Lower leg skin (tissue), 4 donors: ENCODE data around the gene PROM1. TPM values are rescaled to one million over a fixed set of nuclear protein-coding genes. Genes with fewer than 3 reads are reported as not detected.

Source experiments
- DNase-seq, 2 donors: peaks; one replicate each; pipeline ENCODE4 v3.0.0-alpha.2; 2019; ENCODE audit warnings: low spot score in 2 of 2
- H3K4me3 ChIP-seq: fragments of 200-600 bp; sonication (generic); 2 replicates; pipeline ENCODE4 v1.5.1; 2017; ENCODE audit warnings: mild to moderate bottlenecking, low read depth; ENCODE audit not compliant: poor library complexity, severe bottlenecking
- POLR2A ChIP-seq, 2 donors: fragments of 450-650 bp; IDR thresholded peaks; one replicate each; pipeline ENCODE4 v1.6.1; 2016 to 2017; ENCODE audit warnings: antibody characterized with exemption in 2 of 2, mild to moderate bottlenecking in 1 of 2, moderate library complexity in 1 of 2
- WGBS, 2 donors: methylation state at CpG; one replicate each; pipeline ENCODE4 v1.1.5; 2018; 5-methylcytosine and 5-hydroxymethylcytosine counted together
- intact Hi-C: fragments of 100-400 bp; cut with DNase I; formaldehyde crosslinking; loops from one replicate; pipeline ENCODE4 v1.15.0; 2023; ENCODE audit warnings: low total_unique reads
- total RNA-seq, 4 donors: library from RNA; depleted of rRNA; stranded (reverse); fragments of >200 nt; gene quantifications; one replicate each; pipeline ENCODE4 v1.1.0, GENCODE V29; 2016
- TF ChIP-seq, protein P1 (sequence below), 3 donors: fragments of 450-650 bp; IDR thresholded peaks; one replicate each; pipeline ENCODE4 v1.5.1; 2016; ENCODE audit warnings: antibody characterized with exemption in 3 of 3, mild to moderate bottlenecking in 3 of 3, moderate library complexity in 2 of 3

PROM1 gene
- total RNA-seq, 4 donors from 2014 or later, result 1.3 to 7.6 (median 2.9) TPM

DNA sequence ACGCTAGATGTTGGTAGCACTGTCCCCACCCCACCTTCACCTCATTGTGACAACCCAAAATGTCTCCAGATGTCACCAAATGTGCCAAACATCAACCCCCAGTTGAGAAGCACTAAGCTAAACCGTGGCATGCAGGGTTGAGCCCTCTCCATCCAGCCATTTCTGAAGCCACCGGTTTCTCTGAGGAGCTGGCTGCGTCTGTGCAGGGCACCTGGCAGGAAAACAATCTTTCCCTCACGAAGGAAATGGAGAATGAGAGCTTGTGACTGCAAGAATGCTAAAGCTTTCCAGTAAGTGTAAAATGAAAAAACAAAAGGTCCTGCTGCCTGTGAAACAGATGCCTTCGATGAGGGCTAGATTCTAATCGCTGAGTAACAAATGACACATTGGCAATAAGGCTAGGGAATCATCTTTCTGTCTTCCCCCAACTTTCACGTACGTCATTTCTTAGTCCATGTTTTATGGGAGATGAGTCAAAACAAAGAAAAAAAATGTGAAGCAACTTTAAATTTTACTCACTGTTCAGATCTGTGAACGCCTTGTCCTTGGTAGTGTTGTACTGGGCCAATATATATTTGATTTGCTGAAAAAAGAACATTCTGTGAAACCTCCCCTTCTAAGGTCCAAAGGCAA is 59.9 kb downstream of the PROM1 start:
- TF ChIP-seq POLR2A (IDR thresholded peaks at IDR 0.05), result no peak
- TF ChIP-seq, protein P1, sequence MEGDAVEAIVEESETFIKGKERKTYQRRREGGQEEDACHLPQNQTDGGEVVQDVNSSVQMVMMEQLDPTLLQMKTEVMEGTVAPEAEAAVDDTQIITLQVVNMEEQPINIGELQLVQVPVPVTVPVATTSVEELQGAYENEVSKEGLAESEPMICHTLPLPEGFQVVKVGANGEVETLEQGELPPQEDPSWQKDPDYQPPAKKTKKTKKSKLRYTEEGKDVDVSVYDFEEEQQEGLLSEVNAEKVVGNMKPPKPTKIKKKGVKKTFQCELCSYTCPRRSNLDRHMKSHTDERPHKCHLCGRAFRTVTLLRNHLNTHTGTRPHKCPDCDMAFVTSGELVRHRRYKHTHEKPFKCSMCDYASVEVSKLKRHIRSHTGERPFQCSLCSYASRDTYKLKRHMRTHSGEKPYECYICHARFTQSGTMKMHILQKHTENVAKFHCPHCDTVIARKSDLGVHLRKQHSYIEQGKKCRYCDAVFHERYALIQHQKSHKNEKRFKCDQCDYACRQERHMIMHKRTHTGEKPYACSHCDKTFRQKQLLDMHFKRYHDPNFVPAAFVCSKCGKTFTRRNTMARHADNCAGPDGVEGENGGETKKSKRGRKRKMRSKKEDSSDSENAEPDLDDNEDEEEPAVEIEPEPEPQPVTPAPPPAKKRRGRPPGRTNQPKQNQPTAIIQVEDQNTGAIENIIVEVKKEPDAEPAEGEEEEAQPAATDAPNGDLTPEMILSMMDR (IDR thresholded peaks at IDR 0.05), result no peak
- intact Hi-C loops, result no loop called here
- no peak overlapping the region for H3K4me3 ChIP-seq
- DNase-seq, result no peak
- WGBS, 2 donors, result 47 to 59% methylated on average over 10 of the region's 10 CpGs

- no peak overlapping the region for H3K4me3 ChIP-seq
- TF ChIP-seq, protein P1 (IDR thresholded peaks at IDR 0.05), result no peak
- TF ChIP-seq POLR2A (IDR thresholded peaks at IDR 0.05), result no peak
- intact Hi-C loops, result no loop called here
- no peak for DNase-seq
- 76 to 79% methylated on average over 8 of the region's 8 CpGs for WGBS, 2 donors
Measured at GRCh38 chr4:16021804-16022560, 61.8 kb downstream of the PROM1 start.

GRCh38 chr4:16019649-16020048 is 64.2 kb downstream of the PROM1 start:
- no peak overlapping the region for H3K4me3 ChIP-seq
- no peak for TF ChIP-seq POLR2A (IDR thresholded peaks at IDR 0.05)
- TF ChIP-seq, protein P1 (IDR thresholded peaks at IDR 0.05), result no peak
- 31 to 36% methylated on average over 3 of the region's 3 CpGs for WGBS, 2 donors
- no peak for DNase-seq
- intact Hi-C loops, result no loop called here

DNA sequence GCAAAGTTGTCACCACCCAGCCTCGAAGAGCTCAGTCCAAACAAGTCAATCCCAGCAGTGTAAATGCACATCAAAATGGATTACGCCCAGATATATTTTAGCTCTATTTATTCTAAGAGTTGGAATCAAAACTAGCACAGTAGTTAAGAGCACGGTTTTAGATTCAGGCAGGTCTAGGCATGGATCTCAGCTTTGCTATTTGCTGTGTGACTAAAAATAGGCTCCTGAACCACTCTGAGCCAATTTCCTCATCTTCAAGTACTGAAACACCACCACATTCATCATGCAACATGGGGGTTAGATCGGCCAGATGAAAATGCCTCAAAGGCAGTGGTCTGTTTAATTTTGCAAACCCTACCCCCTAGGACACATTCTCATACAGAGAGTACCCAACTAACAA is 65.0 kb downstream of the PROM1 start:
- no peak for DNase-seq
- H3K4me3 ChIP-seq, result no peak overlapping the region
- intact Hi-C loops, result no loop called here
- WGBS, 2 donors, result 63 to 68% methylated on average over 4 of the region's 4 CpGs
- TF ChIP-seq, protein P1 (IDR thresholded peaks at IDR 0.05), result no peak
- TF ChIP-seq POLR2A (IDR thresholded peaks at IDR 0.05), result no peak

DNA sequence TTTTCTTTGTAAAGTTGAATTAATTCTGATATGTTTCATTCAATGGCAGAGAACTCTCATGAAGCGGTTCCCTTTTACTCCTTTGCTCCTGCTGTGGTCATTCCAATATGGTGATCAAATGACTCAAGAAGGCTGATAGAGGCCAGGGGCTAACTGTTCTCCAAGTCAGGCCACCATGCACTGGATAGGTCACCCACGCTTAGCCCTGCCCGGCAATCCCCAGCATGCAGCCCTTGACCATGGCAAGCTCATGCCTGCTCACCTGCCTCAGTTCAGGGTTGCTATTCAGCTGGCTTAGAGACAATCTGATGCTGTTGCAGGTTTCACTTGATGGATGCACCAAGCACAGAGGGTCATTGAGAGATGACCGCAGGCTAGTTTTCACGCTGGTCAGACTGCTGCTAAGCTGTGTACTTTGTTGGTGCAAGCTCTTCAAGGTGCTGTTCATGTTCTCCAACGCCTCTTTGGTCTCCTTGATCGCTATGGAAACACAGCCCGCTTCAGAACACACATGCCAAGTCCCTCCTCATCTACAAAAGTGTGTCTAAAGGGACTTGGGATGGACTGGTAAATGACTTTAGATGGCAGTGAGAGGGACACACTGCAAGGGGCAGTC is 65.7 kb downstream of the PROM1 start:
- intact Hi-C loops, result no loop called here
- no peak for DNase-seq
- no peak for TF ChIP-seq POLR2A (IDR thresholded peaks at IDR 0.05)
- TF ChIP-seq, protein P1 (IDR thresholded peaks at IDR 0.05), result no peak
- WGBS, 2 donors, result 86 to 93% methylated on average over 8 of the region's 8 CpGs
- H3K4me3 ChIP-seq, result no peak overlapping the region
